Loucy (cell line): ENCODE data around the gene PCDHGA3.
A peak's percentile ranks its signal among the peaks of the same experiment; 100 is the strongest.
"Not testable (repeated sequence)": the region's sequence is repeated elsewhere in the genome, so short reads cannot be mapped to it uniquely, and the experiment has no call there.

ENCODE experiments used
- H2AFZ ChIP-seq: fragments of 200-600 bp; sonication (generic); 2 replicates; pipeline ENCODE4 v1.6.0; 2016; ENCODE audit warnings: antibody characterized with exemption, mild to moderate bottlenecking, low read length, moderate library complexity
- H3F3A ChIP-seq: fragments of 200-600 bp; 2 replicates; pipeline ENCODE4 v1.6.0; 2016; ENCODE audit warnings: antibody characterized with exemption, low read depth, mild to moderate bottlenecking
- H3K27me3 ChIP-seq: fragments of 200-600 bp; sonication (generic); 2 replicates; pipeline ENCODE4 v1.6.1; 2014; ENCODE audit warnings: low read length, mild to moderate bottlenecking; ENCODE audit not compliant: insufficient read depth, poor library complexity, severe bottlenecking
- H3K36me3 ChIP-seq: fragments of 200-600 bp; sonication (generic); 2 replicates; pipeline ENCODE4 v1.6.1; 2016; ENCODE audit warnings: low read length; ENCODE audit not compliant: insufficient read depth
- H3K4me1 ChIP-seq: fragments of 200-600 bp; sonication (generic); 2 replicates; pipeline ENCODE4 v1.5.1; 2014; ENCODE audit warnings: low read length, mild to moderate bottlenecking; ENCODE audit not compliant: insufficient read depth, poor library complexity, severe bottlenecking
- H3K4me2 ChIP-seq: fragments of 200-600 bp; sonication (generic); 2 replicates; pipeline ENCODE4 v1.6.0; 2014; ENCODE audit warnings: antibody characterized with exemption, low read length, low read depth, mild to moderate bottlenecking; ENCODE audit not compliant: poor library complexity, severe bottlenecking
- H3K4me3 ChIP-seq: fragments of 200-600 bp; sonication (generic); 2 replicates; pipeline ENCODE4 v1.5.1; 2014; ENCODE audit warnings: low read length, mild to moderate bottlenecking, mixed read lengths; ENCODE audit not compliant: poor library complexity, severe bottlenecking
- H3K79me2 ChIP-seq: fragments of 200-600 bp; sonication (generic); 2 replicates; pipeline ENCODE4 v1.6.1; 2014; ENCODE audit warnings: low read length; ENCODE audit not compliant: insufficient read depth
- H3K9ac ChIP-seq: fragments of 200-600 bp; sonication (generic); 2 replicates; pipeline ENCODE4 v1.6.0; 2014; ENCODE audit warnings: mild to moderate bottlenecking, low read depth, low read length, moderate library complexity; ENCODE audit not compliant: poor library complexity, severe bottlenecking
- H3K9me2 ChIP-seq: fragments of 200-600 bp; sonication (generic); replicated peaks from 2 replicates; pipeline ENCODE4 v1.6.1; 2016; ENCODE audit warnings: low read depth, low read length, mixed read lengths
- H3K9me3 ChIP-seq: fragments of 200-600 bp; sonication (generic); 2 replicates; pipeline ENCODE4 v1.6.1; 2014; ENCODE audit warnings: mild to moderate bottlenecking, antibody characterized with exemption, low read length, low read depth; ENCODE audit not compliant: insufficient read depth
- H4K20me1 ChIP-seq: fragments of 200-600 bp; sonication (generic); 2 replicates; pipeline ENCODE4 v1.6.0; 2014; ENCODE audit warnings: antibody characterized with exemption, low read length, mild to moderate bottlenecking; ENCODE audit not compliant: insufficient read depth, poor library complexity, severe bottlenecking
- EZH2phosphoT487 ChIP-seq: fragments of 200-600 bp; IDR thresholded peaks from 2 replicates; pipeline ENCODE4 v1.6.1; 2018; ENCODE audit warnings: antibody characterized with exemption, mild to moderate bottlenecking, moderate library complexity, borderline replicate concordance
- TF ChIP-seq, protein P1 (sequence below): fragments of 200-600 bp; sonication (generic); conservative IDR thresholded peaks from 2 replicates; pipeline ENCODE4 v1.5.1; 2014; ENCODE audit warnings: mild to moderate bottlenecking, antibody characterized with exemption, low read length

PCDHGA3 gene

DNA sequence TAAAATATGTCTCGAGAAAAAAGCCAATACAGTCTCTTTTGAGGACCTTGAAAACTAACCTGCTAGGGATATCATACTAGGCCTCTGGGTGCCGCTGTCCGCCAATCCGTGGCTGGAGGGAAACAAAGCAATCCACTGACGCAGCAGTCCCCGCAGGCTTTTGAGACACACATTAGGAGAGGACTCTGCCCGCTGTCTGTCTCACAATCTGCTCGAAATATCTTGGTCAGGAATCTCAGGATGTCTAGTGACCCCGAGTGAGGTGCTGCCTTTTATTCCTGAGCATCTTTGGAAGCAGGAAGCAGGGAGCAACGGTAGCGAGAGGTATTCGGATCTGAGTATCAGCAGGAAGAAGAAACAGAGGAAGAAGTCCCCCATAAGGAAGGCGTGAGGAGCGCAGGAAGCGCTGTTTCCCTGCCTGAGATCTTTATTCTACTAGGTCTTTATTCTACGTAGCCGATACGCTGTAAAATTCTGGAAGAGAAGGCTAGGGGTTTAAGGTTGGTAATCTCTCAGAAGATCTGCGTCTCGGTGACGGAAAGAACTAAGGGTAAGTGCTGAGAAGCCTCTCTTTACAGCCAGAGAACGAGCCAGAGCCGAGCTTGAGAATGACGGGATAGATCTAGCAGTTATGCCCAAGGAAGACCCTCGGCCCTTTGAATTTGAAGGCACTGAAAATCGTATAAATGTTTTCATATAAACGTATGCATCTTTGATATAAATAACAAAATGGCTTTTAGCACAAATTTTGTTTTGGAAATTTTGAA, 17.4 kb upstream of the PCDHGA3 start:
- H4K20me1 ChIP-seq, result no peaks in the 10 kb centered on the region
- no peaks in the 10 kb centered on the region for H3K27me3 ChIP-seq
- TF ChIP-seq, protein P1, sequence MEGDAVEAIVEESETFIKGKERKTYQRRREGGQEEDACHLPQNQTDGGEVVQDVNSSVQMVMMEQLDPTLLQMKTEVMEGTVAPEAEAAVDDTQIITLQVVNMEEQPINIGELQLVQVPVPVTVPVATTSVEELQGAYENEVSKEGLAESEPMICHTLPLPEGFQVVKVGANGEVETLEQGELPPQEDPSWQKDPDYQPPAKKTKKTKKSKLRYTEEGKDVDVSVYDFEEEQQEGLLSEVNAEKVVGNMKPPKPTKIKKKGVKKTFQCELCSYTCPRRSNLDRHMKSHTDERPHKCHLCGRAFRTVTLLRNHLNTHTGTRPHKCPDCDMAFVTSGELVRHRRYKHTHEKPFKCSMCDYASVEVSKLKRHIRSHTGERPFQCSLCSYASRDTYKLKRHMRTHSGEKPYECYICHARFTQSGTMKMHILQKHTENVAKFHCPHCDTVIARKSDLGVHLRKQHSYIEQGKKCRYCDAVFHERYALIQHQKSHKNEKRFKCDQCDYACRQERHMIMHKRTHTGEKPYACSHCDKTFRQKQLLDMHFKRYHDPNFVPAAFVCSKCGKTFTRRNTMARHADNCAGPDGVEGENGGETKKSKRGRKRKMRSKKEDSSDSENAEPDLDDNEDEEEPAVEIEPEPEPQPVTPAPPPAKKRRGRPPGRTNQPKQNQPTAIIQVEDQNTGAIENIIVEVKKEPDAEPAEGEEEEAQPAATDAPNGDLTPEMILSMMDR, result peak; percentile 63
- TF ChIP-seq EZH2phosphoT487, result no peak
- peak overlapping the region; percentile 68 for H3K9ac ChIP-seq
- H3K4me3 ChIP-seq, result peak overlapping the region; percentile 75
- H3F3A ChIP-seq, result no peaks in the 10 kb centered on the region
- no peaks in the 10 kb centered on the region for H3K79me2 ChIP-seq
- no peaks in the 10 kb centered on the region for H3K9me2 ChIP-seq
- H3K4me2 ChIP-seq, result peak overlapping the region; percentile 73
- H3K9me3 ChIP-seq, result no peaks in the 10 kb centered on the region; the same call in 1 of the 2 replicates
- H3K36me3 ChIP-seq, result no peaks in the 10 kb centered on the region
- H3K4me1 ChIP-seq, result no peaks in the 10 kb centered on the region
- peak overlapping the region; percentile 95 for H2AFZ ChIP-seq

- Histone ChIP-seq H3K9me2 (no peaks in the 10 kb centered on the region), H3K4me1 (no peaks in the 10 kb centered on the region), H4K20me1 (no peaks in the 10 kb centered on the region), H2AFZ (no peak overlapping the region), H3K9me3 (no peaks in the 10 kb centered on the region), H3K36me3 (no peaks in the 10 kb centered on the region), H3F3A (no peaks in the 10 kb centered on the region), H3K79me2 (no peaks in the 10 kb centered on the region), H3K27me3 (no peaks in the 10 kb centered on the region), H3K9ac (no peak overlapping the region), H3K4me2 (no peak overlapping the region), H3K4me3 (no peak overlapping the region)
- no peak for TF ChIP-seq EZH2phosphoT487
- TF ChIP-seq, protein P1, result no peak
These were observed 15.4 kb upstream of the PCDHGA3 start for GRCh38 chr5:141328231-141328630.

GRCh38 chr5:141330299-141331080, 13.1 kb upstream of the PCDHGA3 start, which contains the start of gene PCDHGA1:
Gene PCDHGA1, plus strand, starts transcription at chr5:141330514.
- no peak for TF ChIP-seq EZH2phosphoT487
- TF ChIP-seq, protein P1, result peak; percentile 1
- Histone ChIP-seq H3K9ac (no peak within 1 kb of the TSS), H3K4me2 (no peak within 1 kb of the TSS), H3K36me3 (no peaks in the 10 kb centered on the region), H3F3A (no peaks in the 10 kb centered on the region), H3K9me2 (no peaks in the 10 kb centered on the region), H3K4me1 (no peaks in the 10 kb centered on the region), H4K20me1 (no peaks in the 10 kb centered on the region), H3K4me3 (no peak within 1 kb of the TSS), H3K9me3 (no peaks in the 10 kb centered on the region), H3K79me2 (no peaks in the 10 kb centered on the region), H3K27me3 (no peaks in the 10 kb centered on the region), H2AFZ (no peak within 1 kb of the TSS)

GRCh38 chr5:141332571-141332970, 11.1 kb upstream of the PCDHGA3 start:
- H3K9me3 ChIP-seq, H3K4me1 ChIP-seq, H3F3A ChIP-seq, H4K20me1 ChIP-seq, H3K4me3 ChIP-seq, H3K9me2 ChIP-seq, H2AFZ ChIP-seq, H3K4me2 ChIP-seq, H3K36me3 ChIP-seq, H3K9ac ChIP-seq, H3K79me2 ChIP-seq, H3K27me3 ChIP-seq: not testable (repeated sequence)
